Epithelial cell of esophagus (primary cell): ENCODE data around the gene GRIPAP1.

ENCODE experiments used
- DNase-seq: peaks from one replicate; pipeline ENCODE4 v3.0.0; 2010; ENCODE audit warnings: low read depth
- H3K4me3 ChIP-seq: 2 replicates; pipeline ENCODE4 v1.5.1; 2011; ENCODE audit warnings: mild to moderate bottlenecking, low read length, control low read depth
- TF ChIP-seq, protein P1 (sequence below): IDR thresholded peaks from 2 replicates; pipeline ENCODE4 v1.5.1; 2011; ENCODE audit warnings: low read depth, mild to moderate bottlenecking, low read length, control low read depth, inconsistent platforms; ENCODE audit not compliant: insufficient read depth; ENCODE audit errors: missing control alignments

GRIPAP1 gene

GRCh38 chrX:48978226-48978625 lies 23.8 kb downstream of the GRIPAP1 start:
- H3K4me3 ChIP-seq = no peak overlapping the region
- TF ChIP-seq, protein P1, sequence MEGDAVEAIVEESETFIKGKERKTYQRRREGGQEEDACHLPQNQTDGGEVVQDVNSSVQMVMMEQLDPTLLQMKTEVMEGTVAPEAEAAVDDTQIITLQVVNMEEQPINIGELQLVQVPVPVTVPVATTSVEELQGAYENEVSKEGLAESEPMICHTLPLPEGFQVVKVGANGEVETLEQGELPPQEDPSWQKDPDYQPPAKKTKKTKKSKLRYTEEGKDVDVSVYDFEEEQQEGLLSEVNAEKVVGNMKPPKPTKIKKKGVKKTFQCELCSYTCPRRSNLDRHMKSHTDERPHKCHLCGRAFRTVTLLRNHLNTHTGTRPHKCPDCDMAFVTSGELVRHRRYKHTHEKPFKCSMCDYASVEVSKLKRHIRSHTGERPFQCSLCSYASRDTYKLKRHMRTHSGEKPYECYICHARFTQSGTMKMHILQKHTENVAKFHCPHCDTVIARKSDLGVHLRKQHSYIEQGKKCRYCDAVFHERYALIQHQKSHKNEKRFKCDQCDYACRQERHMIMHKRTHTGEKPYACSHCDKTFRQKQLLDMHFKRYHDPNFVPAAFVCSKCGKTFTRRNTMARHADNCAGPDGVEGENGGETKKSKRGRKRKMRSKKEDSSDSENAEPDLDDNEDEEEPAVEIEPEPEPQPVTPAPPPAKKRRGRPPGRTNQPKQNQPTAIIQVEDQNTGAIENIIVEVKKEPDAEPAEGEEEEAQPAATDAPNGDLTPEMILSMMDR = no peak

DNA sequence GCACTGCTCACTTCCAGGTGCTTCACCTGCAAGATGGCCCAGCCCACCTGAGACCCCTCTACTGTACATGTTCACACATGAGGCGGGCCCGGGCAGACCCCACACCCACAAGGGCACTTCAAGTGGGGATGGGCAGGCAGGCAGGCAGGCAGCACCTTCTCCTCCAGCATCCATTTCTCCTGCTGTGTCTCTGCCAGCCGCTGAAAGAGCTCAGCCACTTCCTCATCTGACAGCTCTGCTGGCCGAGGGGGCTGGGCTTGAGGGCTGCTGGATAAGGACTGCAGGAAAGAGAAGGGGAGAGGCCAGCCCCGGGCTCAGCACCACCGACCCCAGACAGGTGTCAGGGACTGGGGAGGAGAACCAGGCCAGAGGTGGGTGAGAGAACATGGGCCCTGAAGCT lies 26.0 kb downstream of the GRIPAP1 start:
- TF ChIP-seq, protein P1 = no peak
- no peak for DNase-seq
- H3K4me3 ChIP-seq = no peak overlapping the region

More at GRCh38 chrX:48978226-48978625, 23.8 kb downstream of the GRIPAP1 start:
- no peak for DNase-seq

- no peak for DNase-seq
- H3K4me3 ChIP-seq = no peak overlapping the region
- TF ChIP-seq, protein P1 = no peak
Measured at GRCh38 chrX:48975541-48975940, 26.5 kb downstream of the GRIPAP1 start.

- no peak for DNase-seq
- TF ChIP-seq, protein P1 = no peak
- no peak overlapping the region for H3K4me3 ChIP-seq
Measured at GRCh38 chrX:48975041-48975440, 27.0 kb downstream of the GRIPAP1 start.

GRCh38 chrX:48974574-48974973 lies 27.5 kb downstream of the GRIPAP1 start:
- TF ChIP-seq, protein P1 = no peak
- DNase-seq = no peak
- no peak overlapping the region for H3K4me3 ChIP-seq

GRCh38 chrX:48974033-48974432 lies 28.0 kb downstream of the GRIPAP1 start:
- H3K4me3 ChIP-seq = no peak overlapping the region
- no peak for DNase-seq
- TF ChIP-seq, protein P1 = no peak
